HL-60/S4 (cell line): ENCODE results near the gene BOD1.

Experiments used
- in situ Hi-C: fragments of 300-500 bp; cut with MboI; formaldehyde crosslinking; loops from 2 replicates; pipeline ENCODE4 v1.14.3; 2022; ENCODE audit warnings: low sequenced_read_pairs

The BOD1 gene

DNA sequence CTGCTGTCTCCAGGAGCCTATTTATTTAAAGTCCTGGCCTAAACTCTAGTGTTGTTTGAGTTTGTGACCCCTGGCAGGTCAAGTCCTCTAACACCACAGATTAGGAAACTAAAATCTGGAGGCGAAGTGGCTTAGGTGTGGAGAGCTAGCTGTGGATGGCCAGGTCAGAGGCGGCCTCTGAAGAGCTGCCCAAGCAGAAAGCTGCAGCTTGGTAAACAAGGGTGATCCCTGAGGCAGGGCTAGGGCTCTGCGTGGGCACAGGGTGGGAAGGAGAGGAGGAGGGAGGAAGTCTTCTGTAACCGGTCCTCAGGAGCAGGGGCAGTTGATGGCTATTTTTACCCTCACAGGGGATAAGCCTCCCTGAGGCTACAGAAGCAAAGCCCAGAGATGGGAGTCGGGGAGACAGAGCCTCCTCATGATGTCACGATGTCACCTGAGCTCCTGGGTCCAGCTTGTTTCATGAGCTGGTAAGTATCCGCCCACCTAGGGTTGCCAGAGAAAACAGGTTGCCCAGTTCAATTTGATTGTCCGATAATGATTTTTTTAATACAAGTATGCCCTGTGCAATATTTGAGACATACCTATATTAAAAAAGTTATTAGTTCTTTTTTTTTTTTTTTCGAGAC, 25.9 kb upstream of the BOD1 start:
- in situ Hi-C loops = no loop called here

DNA sequence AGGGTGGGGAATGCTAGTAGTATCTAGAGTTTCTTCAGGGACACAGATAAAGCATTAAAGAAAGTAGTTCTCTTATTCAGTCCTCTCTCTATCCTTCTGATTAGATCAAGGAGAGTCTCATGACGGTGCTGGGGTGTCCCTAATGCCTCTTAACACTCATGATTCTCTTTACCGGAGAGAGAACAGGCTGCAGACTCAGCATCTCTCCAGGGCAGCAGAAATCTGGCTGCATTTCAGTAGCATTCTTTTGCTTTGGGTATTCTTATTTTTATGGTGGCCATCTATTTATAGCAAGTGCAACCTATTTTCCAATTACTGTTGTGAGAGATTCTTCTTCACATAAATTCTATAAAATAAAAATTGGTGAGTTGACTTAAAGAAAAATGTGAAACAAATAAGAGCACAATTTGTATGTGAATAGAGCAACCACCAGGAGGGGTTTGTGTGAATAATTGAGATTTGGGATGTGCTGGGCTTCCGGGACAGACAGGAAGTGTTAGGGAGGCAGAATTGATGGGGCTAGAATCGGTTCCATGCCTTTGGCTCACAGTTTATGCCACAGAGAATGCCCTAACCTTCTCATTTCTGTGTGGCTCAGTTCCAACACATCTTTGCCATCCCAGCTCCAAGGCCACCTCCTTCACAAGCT, 23.8 kb upstream of the BOD1 start:
- in situ Hi-C loops = no loop called here

DNA sequence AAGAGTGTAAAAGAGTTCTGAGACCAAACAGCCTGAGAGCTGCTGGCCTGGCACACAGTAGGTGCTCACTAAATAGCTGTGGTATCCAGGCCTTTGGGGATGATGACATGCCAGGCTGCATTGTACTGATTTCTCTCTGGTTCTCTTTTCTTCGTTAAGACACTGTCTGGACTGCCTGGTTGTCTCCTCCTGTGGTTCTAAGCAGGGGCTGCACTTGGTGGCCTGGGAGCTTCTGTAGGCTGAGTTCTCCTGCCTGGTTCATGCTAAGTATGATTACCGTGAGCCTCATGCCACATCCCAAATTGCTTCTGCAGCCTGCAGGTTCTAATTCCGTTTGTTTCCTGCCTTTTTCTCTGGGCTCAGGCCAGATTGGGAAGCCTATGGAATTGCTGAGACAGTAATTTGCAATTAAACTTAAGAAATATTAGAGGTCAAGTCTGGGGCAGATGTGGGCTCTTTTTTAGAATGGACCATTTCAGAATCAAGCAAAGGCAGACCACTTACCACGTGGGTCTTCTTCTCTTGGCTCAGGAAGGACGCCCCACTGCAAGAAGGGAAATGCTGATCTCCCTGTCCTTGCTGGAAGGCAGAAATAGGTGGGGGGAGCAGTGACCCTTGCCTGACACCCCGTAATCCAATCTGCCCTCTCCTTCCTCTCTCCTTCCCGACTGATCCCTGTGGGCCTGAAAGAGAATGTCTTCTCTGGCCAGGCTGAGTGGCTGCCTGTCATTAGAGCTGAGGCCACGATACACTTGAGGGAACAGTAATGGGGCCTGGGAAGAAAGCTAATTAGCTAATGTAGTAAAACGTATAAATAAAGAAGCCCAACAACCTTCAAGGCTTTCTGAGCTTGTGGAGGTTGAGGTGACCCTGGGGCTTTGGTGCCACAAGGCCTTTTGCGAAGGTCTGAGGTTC, 21.9 kb upstream of the BOD1 start:
- in situ Hi-C loops = no loop called here

DNA sequence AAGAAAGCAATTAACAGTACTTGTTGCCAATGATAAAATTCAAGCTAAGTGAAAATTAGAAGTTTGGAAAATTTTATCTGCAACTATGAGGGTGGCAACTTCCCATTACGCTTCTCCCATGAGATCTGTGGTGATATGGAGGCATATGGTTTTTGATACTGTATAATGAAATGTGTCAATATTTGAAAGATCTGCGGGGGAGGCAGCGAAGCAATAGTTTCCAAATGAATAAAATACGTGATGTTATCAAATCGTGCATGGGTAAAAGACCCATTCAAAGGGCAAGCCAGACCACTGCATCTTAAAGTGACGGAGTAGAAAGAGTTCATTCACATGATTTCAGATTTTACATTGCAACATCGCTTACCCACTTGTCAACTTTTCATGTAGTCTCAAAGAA, 20.9 kb upstream of the BOD1 start:
- in situ Hi-C loops = no loop called here

DNA sequence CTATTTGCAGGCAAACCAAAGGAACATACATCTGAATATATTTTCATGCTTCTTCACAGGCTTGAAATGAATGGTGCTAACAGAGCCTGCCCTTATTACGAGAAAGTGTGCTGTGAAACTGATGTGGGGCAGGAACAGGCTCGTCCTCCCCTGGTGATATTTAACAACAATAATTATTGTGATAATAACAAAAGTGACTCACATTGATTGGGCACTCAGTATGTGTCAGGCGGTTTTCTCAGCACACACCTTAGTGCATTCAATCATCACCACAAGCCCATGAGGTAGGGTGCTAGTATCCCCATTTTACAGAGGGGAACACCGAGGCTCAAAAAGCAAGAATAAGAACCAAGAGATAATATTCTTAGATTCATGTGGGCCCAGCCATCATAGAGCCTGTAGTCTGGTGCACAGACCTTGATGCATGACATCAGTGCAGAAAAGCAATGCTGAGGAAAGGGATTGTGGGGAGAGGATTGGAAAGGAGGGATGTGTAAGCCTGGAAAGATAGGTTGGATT, 18.1 kb upstream of the BOD1 start:
- in situ Hi-C loops = no loop called here

DNA sequence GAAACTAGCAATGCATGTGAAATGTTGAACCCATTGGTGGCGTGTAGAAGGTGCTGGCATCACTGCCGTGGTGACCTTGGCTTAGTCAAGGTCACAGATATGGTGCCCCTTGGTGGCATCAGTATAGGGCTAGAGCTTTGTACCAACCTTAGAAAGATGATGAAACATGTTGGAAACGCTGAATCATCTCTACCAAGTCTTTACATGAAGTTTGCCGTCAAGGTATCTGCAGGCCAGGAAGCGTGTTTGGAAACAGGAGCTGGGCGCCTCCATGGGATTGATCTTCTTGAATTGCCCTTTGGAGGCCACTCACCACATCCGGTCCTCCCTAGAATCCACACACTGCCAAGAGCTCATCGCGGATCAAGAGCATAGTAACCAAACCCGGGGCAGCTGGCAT, 16.9 kb upstream of the BOD1 start:
- in situ Hi-C loops = no loop called here

DNA sequence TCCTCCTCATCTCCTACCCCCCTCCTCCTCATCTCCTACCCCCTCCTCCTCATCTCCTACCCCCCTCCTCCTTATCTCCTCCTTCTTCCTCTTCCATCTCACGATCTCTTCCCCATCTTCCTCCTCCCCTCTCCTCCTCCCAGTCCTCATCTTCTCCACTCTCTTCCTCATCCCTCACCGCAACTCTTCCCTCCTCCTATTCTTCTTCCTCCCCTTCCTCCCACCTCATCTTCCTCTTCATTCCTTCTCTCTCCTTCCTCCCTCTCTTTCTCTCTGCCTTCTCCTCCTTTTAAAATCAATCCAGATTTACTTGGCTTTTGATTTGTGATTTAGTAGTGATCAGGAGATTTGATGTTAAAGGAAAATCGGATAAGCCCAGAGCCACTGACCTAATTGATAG, 15.0 kb upstream of the BOD1 start:
- in situ Hi-C loops = no loop called here

DNA sequence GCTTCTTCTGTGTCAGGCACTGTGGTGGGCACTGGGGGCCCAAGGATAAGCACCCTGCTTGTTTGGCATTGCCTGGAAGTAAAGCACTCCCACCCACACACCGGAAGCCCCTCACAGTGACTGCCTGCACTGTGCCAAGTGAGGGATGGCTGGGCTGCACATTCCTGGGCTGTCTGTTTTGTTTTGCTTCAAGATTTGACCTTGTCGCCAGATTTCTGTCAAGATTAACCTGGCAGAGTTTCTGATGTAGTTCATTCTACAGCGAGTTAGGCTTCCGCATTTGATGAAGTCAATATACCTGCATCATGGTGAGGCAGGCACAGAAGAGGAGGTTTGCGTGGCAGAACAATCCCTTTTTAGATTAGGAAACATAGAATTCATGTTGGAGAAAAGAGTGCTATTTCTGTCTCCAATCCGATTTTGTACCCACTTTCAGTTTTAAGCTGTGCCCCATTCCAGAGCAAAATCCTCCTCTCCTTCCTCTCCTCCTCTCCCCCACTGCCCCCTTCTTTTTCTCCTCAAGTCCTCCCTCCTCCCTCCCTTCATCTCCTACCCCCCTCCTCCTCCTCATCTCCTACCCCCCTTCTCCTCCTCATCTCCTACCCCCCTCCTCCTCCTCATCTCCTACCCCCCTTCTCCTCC, 14.4 kb upstream of the BOD1 start:
- in situ Hi-C loops = no loop called here

DNA sequence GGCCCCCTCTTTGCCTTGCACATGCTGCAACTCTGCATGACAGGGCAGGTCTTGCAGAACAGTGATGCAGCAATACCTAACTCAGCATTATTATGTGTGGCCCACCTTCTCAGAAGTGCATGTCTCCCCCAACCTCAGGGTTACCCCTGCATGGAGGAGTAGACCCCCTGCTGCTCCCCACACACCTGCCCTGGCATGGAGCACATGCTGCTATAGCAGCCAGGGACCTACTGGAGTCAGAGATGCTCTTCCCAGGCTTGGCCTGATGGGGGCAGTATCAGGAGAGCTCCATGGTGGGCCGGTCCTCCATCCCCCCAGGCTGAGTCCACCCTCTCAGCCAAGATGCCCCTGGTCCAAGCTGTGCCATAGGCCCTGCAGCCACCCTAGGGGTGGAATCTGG, 13.2 kb upstream of the BOD1 start:
- in situ Hi-C loops = no loop called here

DNA sequence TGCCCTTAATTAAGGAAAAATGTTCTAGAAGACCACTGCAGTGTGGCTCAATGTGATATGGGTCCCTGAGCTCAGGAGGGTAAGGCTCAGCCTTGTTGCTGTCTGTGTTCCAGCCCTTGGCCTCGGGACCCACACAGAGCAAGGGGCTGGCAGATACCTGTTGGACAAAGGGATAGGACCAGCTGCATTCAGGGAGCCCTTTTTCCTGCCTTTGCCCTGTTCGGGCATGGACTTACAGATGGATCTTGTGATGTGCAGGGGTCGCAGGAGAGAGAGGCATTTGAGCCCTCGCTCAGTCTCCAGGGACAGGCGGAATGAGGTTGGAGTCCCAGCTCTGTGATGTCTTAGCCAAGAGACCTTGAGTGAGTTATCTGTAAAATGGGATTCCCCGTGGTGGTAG, 12.1 kb upstream of the BOD1 start:
- in situ Hi-C loops = no loop called here

DNA sequence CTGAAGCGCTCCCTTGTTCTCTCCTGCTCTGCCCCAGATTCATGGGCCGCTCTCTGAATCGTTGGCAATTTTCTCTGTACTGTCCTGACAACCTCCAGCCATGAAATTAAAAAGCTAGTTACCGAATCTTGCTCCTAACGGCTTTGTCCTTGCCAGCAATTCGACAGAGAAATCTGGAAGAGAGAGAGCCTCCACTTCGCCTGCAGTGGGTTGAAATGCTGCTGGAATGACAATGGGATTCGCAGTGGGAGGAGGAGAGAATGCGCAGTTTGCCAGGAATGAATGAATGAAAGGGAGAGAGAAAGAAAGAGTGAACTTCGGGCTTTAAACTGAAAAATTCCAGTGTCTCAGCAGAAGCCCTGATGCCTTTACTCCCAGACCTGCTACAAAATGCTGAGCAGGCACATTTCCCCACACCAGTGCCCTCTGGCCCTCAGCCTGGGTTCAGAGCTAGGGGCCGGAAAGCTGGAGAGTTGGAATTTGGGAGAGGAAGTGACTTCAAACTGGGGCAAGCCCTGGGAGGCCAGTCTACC, 11.5 kb upstream of the BOD1 start:
- in situ Hi-C loops = no loop called here

DNA sequence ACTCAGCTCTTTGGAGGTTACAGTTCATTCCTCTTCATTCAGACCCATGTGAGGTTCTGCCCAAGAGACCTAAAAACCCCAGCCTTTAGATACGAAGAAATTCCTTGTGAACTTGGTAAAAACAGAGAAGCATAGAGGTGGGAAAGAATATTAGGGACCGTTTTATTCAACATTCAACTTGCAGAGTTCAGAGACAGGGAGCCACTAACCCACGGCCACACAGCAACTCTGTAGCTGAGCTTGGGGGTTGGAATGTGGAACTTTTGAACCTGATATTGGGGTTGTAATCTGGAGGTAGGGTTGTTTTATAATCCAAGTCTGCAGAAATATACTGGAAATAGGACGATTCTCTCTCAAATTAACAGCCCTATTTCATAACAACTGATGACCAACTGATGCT, 10.8 kb upstream of the BOD1 start:
- in situ Hi-C loops = no loop called here

DNA sequence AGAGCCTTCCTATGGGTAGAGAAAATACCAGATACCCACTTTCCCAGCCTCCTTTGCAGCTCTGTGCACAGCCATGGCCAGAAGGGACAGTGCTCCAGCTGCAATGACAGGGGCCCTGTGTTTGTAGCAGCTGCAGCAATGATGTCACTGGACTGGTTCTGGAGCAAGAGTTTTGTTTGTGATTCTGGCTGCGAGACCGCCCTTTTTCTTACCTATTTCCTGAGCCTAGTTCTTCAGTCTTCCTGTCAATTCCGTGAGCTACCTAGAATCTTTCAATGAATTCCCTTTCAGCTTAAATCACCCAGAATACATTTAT, 10.0 kb upstream of the BOD1 start:
- in situ Hi-C loops = no loop called here

DNA sequence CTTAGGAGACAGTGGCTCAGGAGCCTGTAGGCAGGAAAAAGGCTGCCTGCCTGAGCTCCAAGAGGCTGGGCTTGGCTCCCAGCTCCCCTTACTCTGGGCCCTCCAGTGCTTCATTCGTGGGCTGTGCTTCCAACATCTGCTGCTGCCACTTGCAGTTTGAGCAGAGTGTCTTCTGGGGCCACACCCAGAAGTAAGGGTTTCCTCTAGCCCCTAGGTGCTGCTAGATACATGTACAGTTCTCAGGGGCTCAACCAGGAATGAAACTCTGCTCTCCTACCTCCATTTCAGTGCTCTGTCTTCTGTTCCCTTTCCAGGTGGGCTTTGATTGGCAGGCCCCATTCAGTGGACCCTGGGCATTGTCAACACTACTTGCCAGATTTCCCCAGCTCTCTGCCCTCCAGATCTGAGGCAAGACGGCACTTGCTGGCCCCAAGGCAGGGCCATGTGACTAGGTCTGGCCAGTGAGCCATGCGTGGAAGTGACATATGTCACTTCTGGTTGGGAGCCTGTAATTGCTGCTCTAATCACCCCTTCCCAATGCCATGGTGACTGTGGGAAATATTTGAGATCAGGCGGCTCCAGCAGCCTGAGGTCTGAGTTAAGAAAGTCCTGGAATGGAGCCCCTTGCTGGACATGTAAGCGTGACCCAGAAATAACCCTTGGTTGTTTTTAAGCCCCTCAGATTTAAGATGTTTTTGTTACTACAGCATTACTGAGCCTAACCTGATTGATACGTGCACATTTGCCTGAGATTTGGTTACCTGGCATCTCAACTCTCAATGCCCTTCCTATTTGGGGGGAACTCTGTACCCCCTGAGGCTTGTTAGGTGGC, 9.4 kb upstream of the BOD1 start:
- in situ Hi-C loops = no loop called here

DNA sequence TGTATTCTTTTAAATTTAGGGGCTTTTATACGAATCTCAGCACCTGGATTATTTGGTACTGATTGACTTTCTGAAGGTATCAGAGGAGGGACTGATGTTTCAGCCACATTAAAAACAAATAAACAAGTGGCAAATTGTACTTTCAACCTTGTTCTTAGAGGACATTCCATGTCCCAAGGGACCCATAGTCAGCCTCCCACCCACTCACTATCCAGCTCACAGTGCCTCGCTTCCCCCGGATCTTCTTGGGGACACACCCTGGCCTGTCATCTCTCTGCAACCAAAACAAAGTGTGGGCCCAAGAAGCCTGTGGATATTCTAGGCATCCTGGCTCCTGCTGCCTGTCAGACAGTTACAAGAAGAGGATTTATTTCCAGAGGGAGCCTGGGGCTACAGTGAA, 8.8 kb upstream of the BOD1 start:
- in situ Hi-C loops = no loop called here

DNA sequence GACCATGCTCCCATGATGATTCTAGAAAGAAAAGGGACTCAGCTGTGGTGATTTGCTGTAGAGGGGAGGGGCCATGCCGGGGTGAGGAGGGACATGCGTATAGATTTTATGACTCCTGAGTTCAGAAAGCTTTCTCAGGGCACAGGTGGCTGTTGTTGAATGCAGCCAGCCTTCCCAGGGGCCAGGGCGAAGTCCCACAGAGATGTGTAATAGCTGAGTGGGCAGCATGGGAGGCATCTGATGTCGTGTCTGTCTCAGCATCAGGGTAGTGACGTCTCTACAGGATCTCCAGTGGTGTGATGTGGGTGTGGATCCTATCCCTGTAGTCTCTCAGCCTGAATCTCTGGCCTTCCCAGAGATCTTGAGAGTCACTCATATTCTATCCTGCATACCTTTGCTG, 7.8 kb upstream of the BOD1 start:
- in situ Hi-C loops = loop anchor here (25.0 kb wide), 1 partner anchor 688 kb away; no protein-coding TSS in a partner anchor

DNA sequence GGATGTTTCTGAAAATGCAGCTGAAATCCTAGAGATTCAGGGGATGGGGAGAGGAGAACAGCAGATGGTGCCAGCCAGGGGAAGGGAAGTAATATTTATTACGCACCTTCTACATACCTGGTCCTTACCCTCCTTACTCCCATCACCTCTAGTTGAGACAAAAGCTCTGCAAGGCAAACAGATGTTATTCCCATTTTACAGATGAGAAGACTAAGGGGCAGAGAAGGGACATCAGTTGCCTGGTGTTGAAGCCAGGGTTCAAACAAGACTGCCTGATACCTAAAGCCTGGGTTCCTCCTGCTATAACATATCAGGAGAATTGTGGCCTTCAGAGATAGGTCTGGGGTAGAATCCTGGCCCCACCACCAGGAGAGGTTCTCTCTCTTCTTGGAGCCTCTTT, 7.3 kb upstream of the BOD1 start:
- in situ Hi-C loops = loop anchor here (25.0 kb wide), 1 partner anchor 689 kb away; no protein-coding TSS in a partner anchor

DNA sequence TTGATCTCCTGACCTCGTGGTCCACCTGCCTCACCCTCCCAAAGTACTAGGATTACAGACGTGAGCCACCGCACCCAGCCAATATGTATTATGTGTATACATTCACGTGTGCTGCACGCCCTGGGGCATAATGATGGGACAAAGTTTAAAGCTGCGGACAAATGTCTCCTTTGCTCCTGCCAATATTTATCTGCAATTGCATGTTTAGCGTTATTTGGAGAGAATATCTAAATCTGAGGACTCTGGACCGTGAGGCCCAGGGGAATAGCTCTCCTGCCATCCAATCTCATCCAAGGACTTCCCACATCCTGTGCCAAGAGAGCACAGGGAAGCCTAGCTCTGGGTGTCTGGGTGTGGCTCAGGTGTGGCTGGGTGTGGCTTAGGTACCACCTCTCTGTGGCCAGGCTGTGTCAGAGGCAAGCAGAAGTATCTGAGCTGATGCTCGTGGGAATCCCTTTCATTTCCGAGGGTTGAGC, 6.9 kb upstream of the BOD1 start:
- in situ Hi-C loops = loop anchor here (25.0 kb wide), 1 partner anchor 689 kb away; no protein-coding TSS in a partner anchor

DNA sequence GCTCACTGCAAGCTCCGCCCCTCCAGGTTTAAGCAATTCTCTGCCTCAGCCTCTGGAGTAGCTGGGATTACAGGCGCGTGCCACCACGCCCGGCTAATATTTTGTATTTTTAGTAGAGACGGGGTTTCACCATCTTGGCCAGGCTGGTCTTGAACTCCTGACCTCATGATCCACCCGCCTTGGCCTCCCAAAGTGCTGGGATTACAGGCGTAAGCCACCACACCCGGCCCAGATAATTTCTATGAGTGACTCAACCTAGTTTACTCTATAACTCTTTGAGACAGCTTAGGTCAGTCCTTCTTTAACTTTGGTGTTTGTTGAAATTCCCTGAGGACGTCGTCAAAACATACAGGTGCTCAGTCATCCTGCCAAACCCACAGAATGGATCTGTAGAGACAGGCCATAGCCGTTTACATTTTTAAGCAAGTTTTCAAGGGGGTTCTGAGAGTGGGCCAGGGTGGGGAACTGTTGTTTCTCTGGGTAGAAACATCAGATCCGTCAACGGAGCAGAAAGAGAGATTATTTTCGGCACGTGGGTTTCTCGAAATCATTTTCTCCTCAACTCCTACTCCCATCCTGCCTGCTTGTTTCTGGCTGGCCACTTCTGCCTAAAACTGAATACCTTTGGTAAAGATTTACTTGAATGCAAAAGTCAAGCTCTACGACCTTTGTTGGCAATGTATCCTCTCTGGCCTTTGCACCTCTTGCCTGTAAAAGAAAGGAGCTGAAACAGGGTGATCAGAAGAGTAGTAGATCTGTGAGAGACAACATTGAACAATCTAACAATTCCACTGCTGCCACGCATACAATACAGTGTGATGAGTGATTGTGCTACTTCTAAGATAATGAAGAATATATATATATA, 6.0 kb upstream of the BOD1 start:
- in situ Hi-C loops = loop anchor here (25.0 kb wide), 1 partner anchor 690 kb away; no protein-coding TSS in a partner anchor
